AG04449 (cell line): Measurements from ENCODE around the gene HYI.

Experiments used
- CTCF ChIA-PET: fragments of 350-600 bp; formaldehyde crosslinking; extraction: SDS; loops from one replicate; lab custom pipeline; 2021; ENCODE audit warnings: antibody characterized with exemption; lab: Yijun Ruan, JAX
- POLR2A ChIA-PET: fragments of 400-600, 350-600 bp; formaldehyde crosslinking; extraction: SDS; loops from one replicate; lab custom pipeline; 2020; ENCODE audit warnings: antibody characterized with exemption, inconsistent platforms; lab: Yijun Ruan, JAX
- DNase-seq: peaks from one replicate; pipeline ENCODE4 v3.0.0-alpha.2; 2010; ENCODE audit warnings: low read depth, low spot score
- H3K4me3 ChIP-seq: 2 replicates; pipeline ENCODE4 v1.5.1; 2011; ENCODE audit warnings: low read depth, mild to moderate bottlenecking, control low read depth, low read length
- TF ChIP-seq, protein P1 (sequence below): IDR thresholded peaks from one replicate; pipeline ENCODE4 v1.5.1; 2011; ENCODE audit warnings: mild to moderate bottlenecking, moderate library complexity, low read length, control low read depth, inconsistent platforms; ENCODE audit not compliant: insufficient read depth; ENCODE audit errors: missing control alignments

Gene HYI

DNA sequence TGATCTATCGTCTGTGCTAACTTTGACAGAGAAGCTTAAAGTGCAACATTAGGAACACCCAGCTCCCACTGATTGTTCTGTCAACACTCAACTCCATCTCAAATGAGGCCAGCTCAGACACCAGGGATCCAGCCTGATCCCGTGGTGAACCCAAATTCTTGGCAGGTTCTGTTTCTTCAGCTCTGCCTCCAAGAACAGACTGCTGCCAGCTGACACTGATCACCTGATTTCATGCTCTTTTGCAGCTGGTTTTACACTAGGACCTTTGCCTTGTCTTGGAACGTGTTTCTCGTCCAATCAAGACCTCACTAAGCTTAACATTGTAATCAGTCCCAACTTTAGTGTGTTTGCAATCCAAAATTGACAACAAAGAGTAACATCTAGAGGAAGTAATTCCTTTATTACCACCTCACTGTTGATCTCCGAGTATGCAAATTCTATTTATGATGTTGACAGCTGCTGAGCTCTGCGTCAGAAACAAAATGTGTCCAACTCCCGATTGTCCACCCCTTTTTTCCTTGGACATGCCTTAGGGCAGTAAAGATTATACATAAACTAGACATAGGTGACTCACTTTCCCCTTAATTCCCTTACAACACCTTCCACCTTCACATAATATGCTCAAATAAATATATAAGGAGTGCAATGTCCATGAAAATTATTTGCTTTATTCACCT lies 1.6 kb upstream of the HYI start:
- ChIA-PET CTCF (interaction anchor here (0.9 to 1.6 kb wide), 4 partner anchors 8 to 76 kb away, joined by 3 to 6 read pairs (median 3); partner anchors contain the start of gene PTPRF), POLR2A (interaction anchor here (1.3 kb wide), 1 partner anchor 14 kb away, joined by 5 read pairs; no protein-coding TSS in a partner anchor)
- DNase-seq = no peak
- TF ChIP-seq, protein P1, sequence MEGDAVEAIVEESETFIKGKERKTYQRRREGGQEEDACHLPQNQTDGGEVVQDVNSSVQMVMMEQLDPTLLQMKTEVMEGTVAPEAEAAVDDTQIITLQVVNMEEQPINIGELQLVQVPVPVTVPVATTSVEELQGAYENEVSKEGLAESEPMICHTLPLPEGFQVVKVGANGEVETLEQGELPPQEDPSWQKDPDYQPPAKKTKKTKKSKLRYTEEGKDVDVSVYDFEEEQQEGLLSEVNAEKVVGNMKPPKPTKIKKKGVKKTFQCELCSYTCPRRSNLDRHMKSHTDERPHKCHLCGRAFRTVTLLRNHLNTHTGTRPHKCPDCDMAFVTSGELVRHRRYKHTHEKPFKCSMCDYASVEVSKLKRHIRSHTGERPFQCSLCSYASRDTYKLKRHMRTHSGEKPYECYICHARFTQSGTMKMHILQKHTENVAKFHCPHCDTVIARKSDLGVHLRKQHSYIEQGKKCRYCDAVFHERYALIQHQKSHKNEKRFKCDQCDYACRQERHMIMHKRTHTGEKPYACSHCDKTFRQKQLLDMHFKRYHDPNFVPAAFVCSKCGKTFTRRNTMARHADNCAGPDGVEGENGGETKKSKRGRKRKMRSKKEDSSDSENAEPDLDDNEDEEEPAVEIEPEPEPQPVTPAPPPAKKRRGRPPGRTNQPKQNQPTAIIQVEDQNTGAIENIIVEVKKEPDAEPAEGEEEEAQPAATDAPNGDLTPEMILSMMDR = no peak
- no peak overlapping the region for H3K4me3 ChIP-seq

DNA sequence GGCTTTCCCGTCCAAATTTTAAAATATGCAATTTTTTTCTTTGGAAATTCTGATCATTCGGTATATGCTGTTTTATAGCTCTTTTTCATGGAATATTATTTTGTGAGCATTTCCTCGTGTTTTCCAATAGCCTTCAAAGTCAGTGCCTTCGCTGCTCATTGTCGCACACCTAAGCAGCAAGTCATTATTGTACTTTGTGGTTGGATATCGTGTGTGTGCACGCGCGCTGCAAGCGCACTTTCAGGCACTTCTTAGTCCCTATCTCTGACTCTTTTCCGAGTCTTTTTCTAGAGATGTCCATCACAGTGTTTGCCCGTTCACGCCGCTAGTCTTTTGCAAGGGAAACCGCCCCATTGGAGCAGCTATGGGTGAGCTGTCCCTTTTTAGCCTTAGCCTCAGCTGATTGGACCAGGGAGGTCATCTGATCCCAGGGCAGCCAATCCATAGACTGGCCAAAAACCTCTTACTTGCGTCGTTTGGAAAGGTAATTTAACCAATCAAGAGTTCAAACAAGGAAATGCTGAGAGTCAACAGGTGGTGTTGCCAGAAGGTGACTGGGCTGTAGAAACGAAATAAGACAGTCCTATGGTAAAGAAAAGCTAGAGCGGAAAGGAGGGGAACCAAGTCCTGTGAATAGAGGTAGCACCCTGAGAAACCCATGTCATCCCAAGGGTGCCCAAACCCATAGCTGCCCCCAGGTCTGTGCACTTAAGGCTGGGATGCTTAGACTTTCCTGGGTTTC lies 710 bp upstream of the HYI start:
- peak; percentile 36 for DNase-seq
- peak overlapping the region; percentile 56 for H3K4me3 ChIP-seq
- ChIA-PET POLR2A (interaction anchor here (0.9 to 1.3 kb wide), 4 partner anchors 10 to 110 kb away, joined by 3 to 5 read pairs (median 3); no protein-coding TSS in a partner anchor), CTCF (interaction anchor here (0.7 to 2.2 kb wide), 9 partner anchors 9 to 556 kb away, joined by 3 to 12 read pairs (median 3); partner anchors contain the start of gene PTPRF)
- TF ChIP-seq, protein P1 = no peak

DNA sequence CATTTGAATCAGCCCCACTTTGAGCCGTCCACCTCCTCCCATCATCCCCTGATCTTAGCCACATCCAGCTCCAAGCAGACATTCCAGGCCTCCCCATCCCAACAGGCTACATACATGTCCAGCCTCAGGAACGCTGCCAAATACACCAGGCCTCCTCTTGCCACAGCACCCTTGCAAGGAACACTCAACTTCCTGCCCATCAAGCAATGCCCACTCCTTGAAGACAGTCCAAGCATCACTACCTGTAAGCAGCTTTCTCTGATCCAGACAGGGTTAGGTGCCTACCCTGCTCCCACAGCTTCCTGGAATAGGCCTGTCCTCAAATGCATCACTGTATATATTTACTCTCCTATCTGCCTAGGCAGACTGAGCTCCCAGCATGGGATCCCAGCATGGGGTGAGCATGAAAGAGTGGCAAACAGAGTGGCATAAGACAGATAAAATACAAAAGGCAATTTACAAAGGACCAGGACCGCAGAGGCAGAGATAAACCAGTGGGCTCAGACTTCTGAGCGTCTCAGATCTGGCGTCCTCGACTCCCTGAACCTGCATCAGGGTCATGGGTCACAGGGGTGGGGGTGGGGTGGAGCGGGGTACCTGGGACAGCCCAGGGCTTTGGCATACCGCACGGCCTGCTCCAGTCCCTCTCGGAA lies 816 bp downstream of the HYI start:
- CTCF ChIA-PET = interaction anchor here (2.2 kb wide), 1 partner anchor 226 kb away, joined by 12 read pairs; no protein-coding TSS in a partner anchor
- H3K4me3 ChIP-seq = peak overlapping the region; percentile 56
- TF ChIP-seq, protein P1 = no peak
- POLR2A ChIA-PET = interaction anchor here (0.6 to 1.6 kb wide), 6 partner anchors 8 to 217 kb away, joined by 3 to 6 read pairs (median 4); no protein-coding TSS in a partner anchor
- DNase-seq = peak; percentile 37

DNA sequence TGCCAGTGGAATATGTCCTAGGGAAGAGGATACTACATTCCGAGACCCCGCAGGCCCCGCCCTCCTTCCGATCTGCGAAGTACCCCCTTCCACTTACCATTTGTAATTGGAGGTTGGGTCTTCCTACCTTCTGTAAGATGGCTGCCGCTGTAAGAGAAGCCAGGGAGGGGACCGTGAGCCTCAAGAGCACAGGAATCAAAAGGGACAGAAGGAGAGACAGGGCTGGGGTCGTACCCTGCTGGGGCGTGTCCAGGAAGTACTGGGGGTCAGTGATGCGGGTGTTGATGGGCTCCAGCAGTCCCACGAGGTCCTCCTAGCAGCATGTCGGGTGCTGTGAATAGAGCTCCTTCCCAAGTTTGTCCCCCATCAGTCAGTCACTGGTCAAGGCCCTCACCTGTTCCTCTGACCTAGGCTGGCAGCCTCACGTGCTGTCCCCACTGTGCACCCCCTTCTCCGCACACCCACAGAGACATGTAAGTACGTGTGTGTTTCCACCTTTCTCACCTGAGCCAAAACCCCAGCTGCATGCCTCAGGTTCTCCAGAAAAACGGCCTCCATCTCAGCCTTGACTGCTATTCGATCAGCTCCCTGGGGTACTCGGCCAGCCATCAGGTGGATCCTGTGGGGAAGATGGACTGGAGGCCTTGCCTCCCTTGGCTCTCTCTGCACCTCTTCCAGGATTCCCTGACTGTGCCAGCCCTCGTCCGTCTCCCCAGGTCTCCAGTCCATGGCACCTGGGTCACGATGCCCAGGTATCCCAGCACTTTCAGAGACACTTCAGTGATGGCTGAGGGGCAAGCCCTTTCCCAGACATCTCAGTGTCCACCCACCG lies 1.8 kb downstream of the HYI start:
- TF ChIP-seq, protein P1 = no peak
- ChIA-PET CTCF (no interaction called here), POLR2A (interaction anchor here (0.9 to 1.6 kb wide), 3 partner anchors 7 to 16 kb away, joined by 5 to 6 read pairs (median 5); no protein-coding TSS in a partner anchor)
- H3K4me3 ChIP-seq = no peak overlapping the region
- DNase-seq = no peak

DNA sequence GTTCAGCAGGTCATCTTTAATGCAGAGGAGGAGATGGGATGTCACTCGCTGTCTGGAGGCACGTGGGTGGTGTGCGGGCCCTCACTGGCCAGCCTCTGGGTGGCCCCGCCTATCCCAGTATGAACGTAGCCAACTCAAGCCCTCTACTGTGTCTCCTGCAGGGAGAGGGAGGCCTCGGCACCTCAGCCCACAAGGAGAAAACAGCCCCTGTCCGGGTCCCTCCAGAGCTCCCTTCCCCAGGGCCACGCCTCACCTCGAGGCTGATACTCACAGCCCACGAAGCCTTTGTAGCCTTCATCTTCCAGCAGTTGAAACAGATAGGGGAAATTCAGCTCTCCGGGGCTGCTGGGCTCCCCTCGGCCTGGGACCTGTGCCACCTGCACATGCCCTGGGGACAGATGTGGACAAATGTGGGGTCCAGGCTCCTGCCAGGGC lies 2.6 kb downstream of the HYI start:
- ChIA-PET POLR2A (interaction anchor here (1.6 kb wide), 1 partner anchor 11 kb away, joined by 5 read pairs; no protein-coding TSS in a partner anchor), CTCF (no interaction called here)
- TF ChIP-seq, protein P1 = no peak
- no peak overlapping the region for H3K4me3 ChIP-seq
- no peak for DNase-seq
